GM19328 (cell line): ENCODE data around the gene SPRED2.

Source experiments
- ATAC-seq: cut with Tn5 transposase; IDR thresholded peaks from one replicate; pipeline ENCODE4 v1.9.1; 2021; ENCODE audit warnings: mild to moderate bottlenecking, moderate library complexity; ENCODE audit not compliant: unreplicated experiment

Gene SPRED2

DNA sequence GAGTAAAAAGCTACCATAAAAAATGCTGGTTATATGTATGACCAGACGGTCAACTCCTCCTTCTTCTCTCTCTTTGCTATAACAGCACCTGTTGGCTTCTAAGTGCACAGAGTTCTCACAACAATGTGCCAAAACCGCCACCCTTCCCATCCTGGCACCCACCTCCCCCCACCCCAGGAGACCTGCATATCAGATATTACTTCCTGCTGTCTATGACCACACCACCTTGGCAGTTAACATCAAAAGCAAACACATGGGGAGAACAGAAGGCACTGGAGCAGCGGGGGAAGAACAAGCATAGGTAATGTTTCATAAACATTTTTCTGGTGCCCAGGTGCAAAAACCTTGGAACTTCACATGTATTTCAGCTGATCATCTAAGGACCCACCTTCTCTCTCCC is 15.5 kb downstream of the SPRED2 start:
- no peak for ATAC-seq

GRCh38 chr2:65416321-65416720 is 16.1 kb downstream of the SPRED2 start:
- ATAC-seq, result no peak

- no peak for ATAC-seq
Measured at GRCh38 chr2:65415091-65415490, 17.3 kb downstream of the SPRED2 start.

DNA sequence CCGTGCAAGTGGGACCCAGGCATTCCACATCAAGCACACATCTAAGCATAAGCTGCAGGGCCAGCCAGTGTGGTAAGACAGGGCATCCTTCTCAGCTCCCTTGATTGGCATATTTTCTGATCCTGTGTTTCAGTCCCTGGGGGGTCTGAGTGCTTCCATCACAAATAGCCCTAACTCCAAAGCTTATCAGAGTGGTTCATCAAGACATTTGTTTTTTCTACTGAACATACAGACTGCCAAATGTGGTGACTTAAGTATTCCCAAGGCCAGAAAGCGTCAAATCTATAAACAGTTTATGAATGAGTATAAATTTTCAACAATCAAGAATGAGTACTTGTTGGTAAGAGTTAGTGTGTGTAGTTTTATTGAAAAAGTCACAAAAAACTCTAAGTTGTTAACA is 18.8 kb downstream of the SPRED2 start:
- no peak for ATAC-seq

- ATAC-seq, result no peak
Measured at GRCh38 chr2:65413106-65413505, 19.3 kb downstream of the SPRED2 start.

DNA sequence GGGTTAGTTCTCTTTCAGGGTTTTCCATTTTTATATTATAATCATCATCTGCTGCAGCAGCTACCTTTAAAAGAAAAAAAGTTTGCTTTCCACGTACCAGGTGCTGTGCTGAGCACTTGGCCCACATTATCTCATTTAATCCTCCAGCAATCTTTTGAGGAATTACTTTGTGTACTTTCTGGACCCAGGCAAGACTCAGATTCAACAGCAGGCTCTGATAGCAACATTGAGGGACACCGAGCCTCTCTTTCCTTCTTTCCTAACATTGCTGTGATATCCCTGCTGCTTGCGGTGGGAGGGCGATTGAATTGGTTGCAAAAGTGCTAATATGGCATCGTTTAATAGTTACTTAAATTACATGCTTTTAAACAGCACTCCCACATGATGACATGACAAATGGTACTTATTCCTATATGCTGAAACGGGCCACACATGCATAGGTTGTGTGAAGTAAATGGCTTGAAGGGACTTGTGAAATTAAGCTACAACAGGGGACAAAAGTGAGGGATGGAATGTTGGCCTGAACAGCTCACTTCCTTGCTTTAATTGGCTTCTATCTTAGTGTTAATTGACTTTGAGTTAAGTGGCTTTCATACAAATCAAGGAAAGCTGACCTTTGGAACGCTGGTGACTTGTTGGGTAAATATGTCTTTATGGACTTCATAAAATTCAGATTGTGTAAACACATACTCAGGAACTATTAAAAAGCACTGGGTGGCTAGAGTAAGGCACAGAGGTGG is 21.2 kb downstream of the SPRED2 start:
- no peak for ATAC-seq

GRCh38 chr2:65409045-65409444 is 23.4 kb downstream of the SPRED2 start:
- no peak for ATAC-seq

DNA sequence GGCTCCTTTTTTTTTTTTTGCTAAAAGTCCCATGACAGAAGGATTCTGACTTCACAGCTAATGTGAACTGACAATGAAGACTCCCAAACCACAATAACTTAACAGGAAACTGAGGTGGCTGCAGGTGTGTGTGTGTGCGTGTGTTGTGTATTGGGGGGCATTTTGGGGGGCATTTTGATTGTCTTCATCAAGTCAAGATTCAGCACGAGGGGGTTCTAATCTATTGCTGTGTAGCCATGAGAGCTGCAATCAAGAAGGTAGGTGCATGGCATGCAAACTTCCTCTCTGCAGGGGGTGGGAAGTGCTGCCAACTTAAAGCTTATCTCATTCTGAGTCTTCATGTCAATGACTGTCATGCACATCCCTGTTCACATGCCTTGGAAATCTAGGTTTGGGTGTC is 25.2 kb downstream of the SPRED2 start:
- ATAC-seq, result no peak

GRCh38 chr2:65404988-65405697 is 27.3 kb downstream of the SPRED2 start:
- no peak for ATAC-seq

GRCh38 chr2:65403529-65403915 is 28.9 kb downstream of the SPRED2 start:
- ATAC-seq, result no peak

DNA sequence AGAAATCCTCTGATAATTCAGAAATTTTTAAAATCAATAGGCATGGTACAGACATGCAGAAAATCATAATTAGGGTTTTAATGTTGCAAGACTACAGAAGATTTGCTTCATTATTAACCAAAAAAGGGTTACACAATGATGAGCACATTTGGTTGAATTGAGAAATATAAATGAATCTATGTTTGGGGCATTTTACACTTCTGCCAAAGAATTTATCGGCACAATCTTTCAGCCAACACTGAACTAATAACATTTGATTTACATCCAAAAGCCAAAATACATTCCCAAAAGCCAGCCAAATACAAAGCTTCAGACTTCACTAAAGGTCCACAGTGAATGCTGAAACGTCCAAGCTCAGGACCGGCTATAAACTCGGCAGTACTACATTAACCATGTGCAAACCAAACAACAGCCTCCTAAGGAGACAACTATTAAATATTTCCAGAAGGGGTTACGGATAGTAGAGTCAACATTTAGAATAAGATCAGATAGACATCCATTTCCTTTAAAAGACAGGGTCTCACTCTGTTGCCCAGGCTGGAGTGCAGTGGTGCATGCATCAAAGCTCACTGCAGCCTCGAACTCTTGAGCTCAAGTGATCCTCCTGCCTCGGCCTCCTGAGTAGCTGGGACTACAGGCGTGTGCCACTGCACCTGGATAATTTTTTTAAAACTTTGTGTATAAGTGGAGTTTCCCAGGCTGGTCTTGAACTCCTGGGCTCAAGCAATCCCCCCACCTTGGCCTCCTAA is 29.4 kb downstream of the SPRED2 start:
- no peak for ATAC-seq

DNA sequence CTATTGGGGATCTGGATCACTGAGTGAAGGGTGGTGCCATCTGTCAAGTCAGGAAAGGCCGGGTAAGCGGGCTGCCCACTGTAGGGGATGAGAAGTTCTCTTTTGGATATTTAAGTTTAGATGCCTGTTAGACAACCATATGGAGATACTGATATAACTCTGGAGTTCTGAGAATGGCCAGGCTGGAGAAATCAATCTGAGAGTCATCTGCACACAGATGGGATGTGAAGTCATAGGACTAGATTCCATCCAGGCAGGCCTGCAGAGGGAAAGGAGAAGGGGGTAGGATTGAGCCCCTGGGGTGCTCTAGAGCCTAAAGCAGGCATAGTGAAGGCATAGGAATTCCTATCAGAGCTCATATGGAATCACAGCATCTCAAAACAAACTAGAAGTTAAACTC is 30.1 kb downstream of the SPRED2 start:
- ATAC-seq, result no peak

DNA sequence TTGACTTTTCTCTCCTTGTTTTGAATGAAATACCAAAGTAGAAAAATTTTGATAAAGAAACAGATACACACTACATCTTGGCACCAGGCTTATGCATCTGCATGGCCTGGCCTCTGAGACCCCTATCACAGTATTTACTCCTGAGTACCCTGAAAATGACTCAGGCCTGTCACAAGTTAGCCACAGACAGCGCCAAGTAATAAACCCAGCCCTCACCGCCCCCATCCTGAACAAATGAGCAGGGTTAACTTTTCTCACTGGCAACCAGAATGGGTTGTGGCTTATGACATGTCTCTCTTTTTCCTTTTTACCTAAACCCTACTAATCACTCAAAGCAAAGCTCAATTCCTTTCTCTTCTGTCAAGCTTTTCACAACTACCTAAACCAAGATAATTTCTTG is 35.3 kb downstream of the SPRED2 start:
- no peak for ATAC-seq

DNA sequence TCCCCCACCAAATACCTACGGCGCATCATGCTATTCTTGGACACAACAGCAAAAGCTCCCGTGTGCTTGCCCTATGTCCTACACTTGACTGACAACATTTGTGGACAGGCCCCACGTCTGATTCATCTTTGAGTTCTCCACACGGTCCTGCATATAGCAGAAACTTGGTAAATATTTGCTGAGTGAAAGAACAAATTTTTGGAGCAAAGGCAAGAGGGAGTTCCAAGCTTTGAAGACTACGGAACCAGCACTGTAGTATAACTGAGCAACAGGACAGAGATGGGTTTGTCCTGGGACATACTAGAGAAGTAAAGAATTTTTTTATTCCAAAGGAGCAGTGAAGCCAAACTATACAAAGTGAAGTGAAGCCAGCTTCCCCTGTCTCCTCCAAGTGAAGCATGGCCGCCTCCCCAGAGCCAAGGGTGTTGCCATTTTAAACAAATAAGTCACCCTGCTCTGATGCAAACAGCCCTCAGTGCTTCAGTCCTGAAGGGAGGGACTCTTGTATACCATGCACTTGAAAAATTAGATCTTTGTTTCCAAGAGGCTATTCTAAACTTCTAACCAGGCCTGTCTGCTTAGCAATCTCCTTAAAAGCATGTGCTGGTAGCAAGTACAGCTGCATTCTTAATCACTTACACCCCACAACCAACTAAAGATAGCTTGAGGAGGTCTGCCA is 35.9 kb downstream of the SPRED2 start:
- no peak for ATAC-seq

GRCh38 chr2:65395621-65396347 is 36.6 kb downstream of the SPRED2 start:
- no peak for ATAC-seq

DNA sequence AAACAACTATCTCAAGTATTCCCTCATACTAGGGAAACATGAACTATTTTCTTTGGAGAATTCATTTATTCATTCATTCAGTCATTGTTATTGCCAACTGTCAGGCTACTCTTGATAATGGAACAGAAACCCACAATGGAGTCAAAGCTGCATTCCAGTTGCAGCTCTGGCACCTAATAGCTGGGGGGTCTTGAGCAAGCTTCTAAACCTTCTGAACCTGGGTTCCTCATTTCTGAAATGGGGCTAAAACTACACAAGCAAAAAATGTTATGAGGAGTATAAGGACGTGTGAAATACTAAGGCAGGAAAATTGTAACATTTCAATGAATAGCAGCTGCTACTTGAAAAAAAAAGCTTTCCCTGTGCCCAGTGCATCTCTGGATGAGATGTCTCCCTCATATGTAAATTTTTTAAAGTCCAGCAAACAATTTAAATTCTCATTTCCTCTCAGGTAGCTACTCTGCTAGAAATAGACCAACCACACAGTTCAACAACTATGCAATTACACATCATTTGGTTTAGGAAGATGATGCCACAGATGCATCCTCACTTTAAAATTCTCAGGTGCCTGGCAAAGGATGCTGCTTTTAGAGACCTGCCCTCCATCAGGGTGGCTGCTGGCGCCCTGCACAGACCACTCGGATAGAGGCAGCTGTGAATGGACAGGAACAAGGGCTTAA is 38.5 kb downstream of the SPRED2 start:
- ATAC-seq, result no peak

- no peak for ATAC-seq
Measured at GRCh38 chr2:65393046-65393445, 39.4 kb downstream of the SPRED2 start.

DNA sequence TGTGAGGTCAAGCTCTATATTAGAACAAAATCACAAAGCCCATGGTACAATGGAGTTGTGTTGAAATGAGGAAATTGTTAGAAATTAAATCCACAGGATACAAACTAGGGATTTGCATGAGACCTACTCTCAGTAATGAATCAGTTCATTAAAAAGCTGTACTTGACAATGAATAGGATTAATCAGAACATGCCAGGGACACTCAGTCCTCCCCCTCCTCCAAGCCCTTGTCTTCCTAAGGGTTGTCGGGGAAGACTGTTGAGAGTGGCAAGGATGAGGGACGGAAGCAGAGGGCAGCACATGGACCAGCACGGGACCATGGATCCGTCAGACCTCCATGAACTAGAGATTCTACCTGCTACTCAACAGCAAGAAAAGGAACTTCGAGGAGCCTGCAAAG is 39.8 kb downstream of the SPRED2 start:
- ATAC-seq, result no peak

- ATAC-seq, result peak; percentile 56
Measured at GRCh38 chr2:65390134-65390533, 42.3 kb downstream of the SPRED2 start.

- no peak for ATAC-seq
Measured at GRCh38 chr2:65389476-65389875, 42.9 kb downstream of the SPRED2 start.
